Left hindlimb (tissue), 1 donor: Measurements from ENCODE around the gene ENO4.

Experiments
- DNase-seq: peaks from one replicate; pipeline ENCODE4 v3.0.0-alpha.2; 2018

The ENO4 gene

DNA sequence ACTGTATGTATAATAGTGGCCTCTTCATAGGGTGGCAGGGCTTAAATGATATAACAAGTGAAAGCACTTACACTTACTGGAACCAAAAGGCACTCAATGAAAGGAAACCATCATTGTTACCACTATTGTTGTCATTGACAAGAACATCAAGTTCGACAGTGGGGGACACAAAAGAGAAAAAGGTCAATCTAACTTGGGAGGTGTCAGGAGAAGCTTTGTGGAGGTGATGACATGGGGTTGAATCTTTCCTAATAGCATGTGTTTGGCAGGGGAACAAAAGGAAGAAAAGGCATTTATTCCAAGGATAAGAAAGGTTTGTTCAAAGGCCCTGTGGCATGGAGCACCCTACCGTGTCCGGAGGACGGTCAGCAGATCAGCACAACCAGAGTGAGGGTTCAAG lies 18.2 kb upstream of the ENO4 start:
- no peak for DNase-seq

DNA sequence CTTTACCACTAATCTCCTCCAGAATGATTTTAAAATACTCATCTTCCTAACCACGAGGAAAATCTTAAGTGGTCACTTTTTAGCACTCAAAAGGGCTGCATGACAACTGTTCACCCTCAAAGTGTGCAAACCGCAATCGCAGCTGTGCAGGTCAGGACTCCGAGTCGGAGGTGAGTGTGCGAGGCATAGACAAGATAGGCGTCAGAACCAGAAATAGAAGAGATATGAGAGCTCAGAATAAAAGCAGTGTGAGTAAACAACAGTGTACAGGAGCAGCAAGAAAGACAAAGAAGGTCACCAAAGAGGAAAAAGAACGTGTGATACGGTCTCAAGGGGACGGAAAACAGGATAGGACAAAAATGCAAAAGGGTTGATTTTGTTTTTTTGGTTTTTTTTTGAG lies 17.5 kb upstream of the ENO4 start:
- DNase-seq: no peak

DNA sequence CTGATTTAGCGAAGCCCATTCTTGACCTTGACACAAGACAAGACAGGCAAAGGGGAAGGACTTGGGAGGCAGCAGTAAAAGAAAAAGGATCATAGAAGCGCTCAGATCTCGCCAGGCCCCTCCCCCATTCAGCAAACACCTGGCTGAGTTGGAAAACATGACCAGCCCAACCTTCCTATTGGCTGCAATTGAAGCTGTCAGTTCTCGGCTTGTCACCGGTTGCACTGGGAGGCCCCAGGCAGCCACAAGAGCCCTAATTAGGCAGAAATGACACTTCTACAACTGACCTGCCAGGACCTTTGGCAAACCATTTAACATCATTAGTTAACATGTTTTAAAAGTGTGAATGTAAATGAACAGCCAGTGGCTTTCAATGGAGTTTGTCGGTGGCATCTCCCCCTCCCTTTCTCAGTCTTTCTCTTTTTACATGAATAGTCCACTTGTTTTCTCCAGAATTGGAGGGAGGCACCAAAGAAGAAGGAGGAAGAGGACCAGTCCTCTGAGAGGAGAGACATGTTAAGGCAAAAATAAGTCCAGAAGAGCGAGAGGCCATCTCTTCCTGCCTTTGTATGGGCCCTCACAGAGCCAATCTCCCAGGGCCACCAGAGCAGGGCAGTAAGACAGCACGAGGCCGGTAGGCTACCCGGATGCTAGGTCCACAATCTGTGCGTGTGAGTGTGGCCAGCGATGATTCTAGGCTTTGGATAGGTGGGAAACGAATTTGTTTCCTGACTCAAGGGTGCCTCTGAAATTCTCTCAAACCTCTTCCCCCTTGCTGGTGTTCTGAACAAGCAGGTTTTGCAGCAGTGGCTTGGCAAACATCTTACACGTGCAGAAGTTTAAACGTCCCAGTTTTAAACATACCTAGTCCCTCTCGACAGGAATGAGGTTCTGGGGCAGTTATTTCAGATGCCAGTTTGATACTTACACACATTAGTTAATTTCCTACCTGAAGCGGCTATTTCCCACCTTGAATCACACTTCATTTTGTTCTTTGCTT lies 15.0 kb upstream of the ENO4 start:
- DNase-seq: no peak

DNA sequence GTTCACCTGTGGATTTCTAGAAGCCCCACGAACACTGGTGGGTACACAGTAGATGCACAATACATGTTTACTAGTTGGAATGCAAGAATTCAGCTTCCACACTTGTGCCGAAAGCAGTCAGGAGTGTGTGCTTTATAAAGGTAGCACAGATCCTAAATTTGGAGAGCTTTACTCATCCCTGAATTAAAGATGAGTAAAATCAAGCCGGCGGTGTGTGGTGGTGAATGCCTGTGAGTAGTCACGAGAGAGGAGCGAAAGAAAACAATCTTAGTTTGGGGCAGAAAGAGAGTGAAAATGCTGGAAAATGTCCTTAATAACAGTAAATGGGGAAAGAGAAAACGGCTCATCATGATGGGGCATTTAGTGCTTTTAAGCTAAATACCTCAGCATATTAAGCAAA lies 13.6 kb upstream of the ENO4 start:
- DNase-seq: no peak

DNA sequence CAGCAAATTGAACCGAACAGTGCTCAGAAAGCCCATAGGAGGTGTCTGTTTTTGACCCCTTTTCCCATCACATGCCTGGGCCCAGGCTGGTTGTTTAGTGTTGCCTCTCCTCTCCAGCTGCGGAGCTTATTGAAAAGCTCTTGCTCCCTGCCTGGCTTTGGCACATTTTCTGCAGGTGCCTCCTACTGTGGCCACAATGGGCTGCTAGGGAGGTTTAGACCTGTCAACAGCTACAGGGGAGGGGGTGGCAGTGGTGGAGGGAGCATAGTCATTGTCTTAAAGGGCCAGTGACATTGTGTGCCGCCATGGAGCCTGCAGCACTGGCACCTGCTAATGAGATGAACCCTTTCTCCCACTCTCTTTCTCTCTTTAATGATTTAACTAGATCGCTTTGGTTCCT lies 13.2 kb upstream of the ENO4 start:
- DNase-seq: no peak

DNA sequence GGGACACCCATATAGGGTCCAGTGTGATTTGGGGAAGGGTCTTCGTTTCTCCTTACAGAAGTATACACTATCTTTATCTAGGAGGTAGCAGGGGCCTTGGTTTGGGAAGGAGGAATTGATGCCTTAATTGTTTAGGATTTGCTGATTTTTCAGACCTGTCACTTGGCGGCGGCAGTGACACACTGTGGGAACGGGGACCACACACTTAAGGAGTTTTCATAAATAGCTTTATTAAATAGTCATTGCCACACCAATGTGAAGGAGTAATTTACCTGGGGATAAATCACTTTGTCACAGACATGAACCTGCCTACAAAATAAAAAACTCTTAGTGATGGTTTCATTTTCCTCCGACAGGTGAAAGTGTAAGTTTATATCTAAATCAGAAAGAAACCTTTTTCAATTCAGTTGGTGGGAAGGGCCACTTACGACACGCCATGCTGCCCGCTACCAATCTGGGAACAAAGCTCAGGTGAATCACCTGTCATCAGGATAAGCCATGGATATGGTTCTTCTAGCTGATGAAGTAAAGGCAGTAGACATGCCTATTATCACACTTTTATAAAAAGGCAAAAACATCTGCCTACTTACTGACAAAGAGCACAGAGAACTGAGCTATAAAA lies 12.3 kb upstream of the ENO4 start:
- no peak for DNase-seq

DNA sequence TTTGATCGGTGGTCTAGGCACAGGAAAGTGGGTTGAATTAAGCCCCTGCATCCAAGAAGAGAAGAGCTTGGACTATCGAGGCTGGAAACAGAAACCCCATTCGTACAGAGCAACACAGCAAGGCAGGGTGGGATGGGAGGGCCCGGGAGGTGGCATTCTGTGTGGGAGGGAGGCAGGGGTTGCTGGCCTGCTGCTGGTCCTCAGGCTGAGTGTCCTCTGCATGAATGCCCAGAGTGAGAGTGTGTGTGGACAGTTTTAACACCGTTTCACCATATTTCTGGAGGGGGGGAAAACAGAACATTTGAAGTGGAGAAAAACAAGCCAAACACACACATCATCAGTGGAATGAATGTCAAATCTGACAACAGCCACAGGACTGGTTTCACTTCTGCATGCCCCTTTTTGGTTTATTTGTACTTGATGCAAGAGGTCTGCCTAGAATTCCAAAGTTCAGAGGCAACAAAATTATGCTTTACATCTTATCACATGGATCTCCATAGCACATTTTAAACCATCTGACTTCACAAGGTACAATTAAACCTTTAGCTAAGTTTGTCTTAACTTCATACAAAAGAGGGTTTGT lies 11.1 kb upstream of the ENO4 start:
- DNase-seq: no peak

DNA sequence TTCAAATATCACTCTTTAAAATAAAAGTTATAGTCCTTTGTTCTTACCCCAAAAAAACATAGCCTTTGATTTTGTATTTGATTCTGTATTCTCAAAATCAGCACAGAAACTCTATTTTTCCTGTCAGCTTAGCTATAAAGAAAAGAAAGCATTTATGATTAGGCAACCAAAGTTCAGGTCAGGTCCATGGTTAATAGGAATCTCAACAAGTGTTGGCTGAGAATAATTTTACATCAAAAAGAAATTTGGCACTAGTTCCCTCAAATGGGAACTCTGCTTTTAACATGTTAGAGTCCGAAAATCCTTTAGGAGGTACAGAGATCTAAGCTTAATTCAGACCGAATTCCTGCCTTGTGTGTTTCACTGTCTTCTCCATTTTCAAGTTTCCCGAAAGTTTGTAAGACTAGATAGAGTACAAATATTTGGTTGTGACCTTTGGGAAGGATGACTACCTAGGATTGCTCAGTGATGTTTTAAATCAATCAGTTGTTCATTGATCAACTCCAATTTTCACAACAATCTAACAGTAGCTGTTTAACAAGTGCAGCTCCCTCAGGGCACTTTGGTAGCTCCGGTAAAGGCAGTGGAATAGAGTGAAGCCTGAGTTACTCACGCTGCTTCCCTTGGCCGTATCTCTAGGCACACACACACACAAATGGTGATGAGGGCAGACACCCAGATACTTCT lies 8.8 kb upstream of the ENO4 start:
- DNase-seq: no peak

DNA sequence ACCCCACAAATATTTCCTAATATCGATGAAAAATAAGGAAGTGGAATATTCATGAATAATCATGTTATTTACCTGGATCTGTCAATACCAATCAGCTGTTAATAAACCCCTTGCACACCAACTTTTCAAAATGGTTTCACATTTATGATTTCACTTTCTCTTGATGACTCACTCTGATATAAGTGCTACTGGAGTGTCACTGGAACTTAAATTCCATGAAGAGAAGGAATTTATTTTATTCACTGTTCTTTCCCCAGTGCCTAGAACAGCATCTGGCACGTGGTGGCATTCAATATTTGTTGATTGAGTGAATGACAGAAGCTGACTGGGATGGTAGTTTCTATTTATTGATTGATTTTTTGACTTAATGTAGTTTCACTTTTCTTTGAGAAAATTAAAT lies 3.5 kb upstream of the ENO4 start:
- no peak for DNase-seq

DNA sequence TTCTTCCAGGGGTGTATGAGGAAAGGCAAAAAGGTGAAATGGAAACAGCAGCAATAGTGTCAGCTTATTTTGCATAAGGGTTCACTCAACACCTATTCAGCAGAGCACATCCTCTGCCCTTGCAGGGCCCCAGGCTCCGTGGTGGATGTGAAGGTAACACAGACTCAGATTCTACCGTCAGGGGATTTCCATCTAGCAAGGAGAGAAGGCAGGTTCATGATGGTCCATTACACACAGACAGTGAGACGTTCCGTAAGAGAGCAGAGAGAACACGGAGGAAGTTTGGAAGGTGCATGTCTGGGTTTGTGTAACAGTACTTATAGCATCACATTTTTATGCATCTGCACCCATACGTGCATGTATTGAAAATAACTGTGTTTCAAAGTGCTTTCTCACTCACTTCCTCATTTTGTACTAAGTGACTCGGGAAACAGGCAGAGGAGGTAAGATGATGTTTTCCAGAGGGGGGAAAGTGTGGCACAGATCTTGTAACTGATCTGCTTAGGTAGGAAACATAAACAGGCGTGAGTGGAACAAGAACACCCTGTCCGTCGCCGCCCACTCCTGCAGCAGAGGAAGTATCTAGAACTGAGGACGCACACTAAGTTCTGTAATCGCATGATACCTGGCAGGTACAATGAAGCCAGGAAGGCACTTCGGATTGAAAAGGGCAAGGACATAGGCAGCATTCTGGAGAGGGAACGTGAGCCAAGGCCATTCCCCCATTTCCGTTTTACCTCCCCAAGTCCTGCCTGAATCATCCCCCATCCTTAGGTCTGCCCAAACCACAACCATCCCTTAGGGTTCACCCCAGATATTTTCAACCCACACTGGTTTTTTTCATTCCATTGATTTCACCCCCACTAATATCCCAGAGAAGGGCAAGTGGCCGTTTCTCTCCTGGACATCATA lies 1.0 kb upstream of the ENO4 start:
- no peak for DNase-seq

DNA sequence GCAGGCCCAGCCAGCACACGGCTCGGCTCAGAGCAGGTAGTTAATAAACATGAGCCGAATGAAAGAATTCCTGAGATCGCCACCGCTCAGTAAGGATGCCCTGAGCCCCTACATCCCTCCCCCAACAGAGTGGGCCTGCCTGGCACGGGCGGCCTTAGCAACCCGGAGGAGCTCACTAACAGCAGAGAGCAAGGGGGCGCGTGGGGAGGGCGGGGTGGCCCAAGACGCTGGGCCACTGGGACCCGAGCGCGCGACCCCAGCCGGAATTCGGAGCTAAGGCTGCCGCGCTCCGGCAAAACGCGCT lies 403 bp upstream of the ENO4 start:
- DNase-seq: no peak

DNA sequence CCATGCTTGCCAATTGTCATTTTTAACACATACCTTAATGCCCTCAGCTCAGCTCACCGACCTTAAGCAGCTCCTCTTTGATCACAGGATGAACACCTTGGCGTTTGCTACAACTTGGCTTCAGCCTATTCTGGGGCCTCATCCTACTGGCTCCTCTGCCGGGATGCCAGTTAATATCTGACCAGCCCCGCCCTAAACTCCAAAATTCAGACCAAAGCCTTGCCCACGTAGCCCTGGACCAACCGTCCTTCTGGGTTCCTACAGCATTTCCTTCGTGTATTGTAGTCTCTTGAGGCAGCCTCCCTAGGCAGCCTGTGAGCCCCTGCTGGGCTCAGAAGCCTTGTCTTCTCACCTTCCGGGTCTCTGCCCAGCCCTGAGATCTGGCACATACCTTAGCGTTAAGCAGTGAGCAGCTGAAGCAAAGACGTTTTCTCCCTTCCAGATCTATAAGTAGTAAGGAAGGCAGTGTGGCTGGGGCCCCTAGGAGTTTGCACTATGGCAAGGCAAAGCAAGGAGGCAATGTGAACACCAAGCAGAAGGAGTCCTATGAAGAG lies 836 bp downstream of the ENO4 start:
- DNase-seq: no peak

DNA sequence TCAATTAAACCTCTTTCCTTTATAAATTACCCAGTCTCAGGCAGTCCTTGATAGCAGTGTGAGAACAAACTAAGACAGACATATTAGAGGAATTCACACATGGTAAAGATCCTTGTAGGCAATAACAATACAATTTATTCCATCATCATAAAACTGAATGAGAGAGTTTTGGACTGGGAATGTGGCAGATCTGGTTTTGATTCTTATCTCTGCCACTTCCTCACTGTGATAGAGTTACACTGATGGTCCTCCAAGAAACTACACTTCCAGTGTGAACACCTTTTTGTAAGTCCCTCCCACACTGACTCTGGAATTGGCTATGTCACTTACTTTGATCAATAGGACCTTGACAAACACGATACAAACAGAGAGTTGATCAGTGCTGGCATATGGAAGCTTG lies 2.9 kb downstream of the ENO4 start:
- no peak for DNase-seq

DNA sequence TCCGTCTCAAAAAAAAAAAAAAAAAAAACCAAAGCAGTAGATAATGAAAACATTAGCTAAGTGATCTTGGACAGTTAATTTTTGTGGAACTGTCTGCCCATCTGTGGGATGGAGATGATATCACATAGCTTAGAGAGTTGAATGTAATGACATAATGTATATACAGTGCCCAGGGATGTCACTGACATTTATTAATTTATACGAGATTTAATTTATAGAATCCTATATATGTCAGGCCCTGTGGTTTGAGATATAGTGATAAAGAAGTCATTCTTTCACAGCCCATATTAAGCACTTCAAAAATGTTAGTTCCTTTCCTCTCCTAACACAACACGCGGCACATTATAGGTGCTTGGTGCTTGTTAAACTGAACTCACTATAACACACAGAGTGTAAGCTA lies 4.0 kb downstream of the ENO4 start:
- DNase-seq: no peak

DNA sequence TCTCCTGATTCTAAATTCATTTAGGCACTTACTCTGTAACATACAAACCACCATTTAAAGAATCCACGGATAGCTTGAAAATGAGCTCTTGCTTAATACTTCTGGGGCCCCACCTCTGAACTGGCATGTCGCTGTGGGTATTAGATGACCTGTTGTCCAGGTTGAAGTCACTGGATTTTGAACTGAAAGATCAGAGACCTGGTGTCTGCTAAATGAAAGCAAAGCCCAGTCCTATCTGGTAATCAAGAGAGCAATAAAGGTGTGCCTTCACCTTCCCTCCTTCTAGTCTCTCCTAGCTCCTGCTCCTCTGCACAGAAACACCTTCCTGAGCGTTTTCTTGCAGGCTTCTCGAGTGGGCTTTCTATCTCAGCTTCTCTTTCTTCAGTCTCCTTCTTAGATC lies 4.4 kb downstream of the ENO4 start:
- DNase-seq: no peak

DNA sequence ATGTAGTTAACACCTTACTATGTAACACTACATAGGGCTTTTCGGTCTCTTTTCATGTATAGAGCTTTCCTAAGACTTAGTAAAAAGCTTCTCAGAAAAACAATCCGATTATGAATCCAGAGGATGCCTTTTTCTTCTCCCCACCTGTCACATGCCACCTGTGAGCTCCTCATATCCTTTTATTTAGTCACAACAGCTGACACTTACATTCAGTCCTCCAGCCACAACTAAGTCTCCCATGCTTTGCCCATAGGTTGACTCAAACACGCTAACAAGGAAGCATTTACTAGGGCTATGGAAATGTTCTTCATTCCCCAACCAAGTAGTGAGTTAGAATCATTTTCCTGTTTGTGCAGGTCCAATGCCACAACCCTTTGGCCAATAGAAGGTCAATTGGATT lies 7.9 kb downstream of the ENO4 start:
- no peak for DNase-seq

DNA sequence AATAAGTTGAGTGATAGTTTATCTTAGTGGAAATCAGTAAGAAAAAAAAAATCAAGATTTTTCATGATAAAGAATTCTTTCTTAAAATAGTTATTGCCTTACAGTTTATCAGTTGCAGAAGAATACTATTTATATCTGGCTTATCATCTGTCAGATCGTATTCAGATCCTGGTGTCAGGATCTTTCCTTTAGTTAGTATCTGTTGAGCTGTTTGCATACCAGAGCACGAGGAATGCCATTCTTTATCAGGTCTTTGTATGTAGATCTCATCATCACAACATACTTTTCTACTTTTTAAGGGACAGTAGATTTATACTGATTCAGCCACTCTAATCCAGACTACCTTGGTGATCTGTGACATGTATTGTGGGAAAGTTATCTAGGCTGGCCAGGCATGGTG lies 12.5 kb downstream of the ENO4 start:
- no peak for DNase-seq

DNA sequence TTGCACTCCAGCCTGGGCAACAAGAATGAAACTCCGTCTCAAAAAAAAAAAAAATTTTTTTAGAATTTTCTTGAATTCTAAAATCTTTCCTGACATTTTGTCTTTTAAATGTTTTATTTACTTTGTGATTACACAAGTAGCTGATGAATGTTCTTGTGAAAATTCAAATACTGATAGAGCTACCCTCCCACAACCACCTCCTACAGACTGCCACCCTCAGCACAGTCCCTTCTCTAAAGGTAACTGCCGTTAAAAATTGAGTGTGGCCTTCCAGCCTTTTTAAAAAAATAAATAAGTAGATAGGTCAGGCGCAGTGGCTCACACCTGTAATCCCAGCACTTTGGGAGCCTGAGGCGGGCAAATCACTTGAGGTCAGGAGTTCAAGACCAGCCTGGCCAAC lies 15.1 kb downstream of the ENO4 start:
- DNase-seq: no peak

DNA sequence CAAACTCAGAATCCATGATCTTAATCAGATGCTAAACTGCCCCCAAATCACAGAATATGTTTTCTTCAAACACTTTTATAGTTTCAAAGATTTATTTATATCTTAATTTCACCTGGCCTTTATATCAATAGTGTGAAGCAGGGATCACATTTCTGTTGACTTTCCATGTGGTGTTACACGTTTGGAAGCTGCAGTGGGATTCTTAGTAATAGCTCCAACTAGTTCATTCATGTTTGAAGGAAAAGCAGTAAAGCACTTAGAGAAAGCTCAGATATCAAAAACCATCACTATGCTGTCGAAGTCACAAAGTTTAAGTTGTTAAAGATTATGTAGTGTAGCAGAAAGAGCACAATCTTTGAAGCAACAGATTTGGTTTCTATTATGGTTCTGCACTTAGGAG lies 16.8 kb downstream of the ENO4 start:
- no peak for DNase-seq

DNA sequence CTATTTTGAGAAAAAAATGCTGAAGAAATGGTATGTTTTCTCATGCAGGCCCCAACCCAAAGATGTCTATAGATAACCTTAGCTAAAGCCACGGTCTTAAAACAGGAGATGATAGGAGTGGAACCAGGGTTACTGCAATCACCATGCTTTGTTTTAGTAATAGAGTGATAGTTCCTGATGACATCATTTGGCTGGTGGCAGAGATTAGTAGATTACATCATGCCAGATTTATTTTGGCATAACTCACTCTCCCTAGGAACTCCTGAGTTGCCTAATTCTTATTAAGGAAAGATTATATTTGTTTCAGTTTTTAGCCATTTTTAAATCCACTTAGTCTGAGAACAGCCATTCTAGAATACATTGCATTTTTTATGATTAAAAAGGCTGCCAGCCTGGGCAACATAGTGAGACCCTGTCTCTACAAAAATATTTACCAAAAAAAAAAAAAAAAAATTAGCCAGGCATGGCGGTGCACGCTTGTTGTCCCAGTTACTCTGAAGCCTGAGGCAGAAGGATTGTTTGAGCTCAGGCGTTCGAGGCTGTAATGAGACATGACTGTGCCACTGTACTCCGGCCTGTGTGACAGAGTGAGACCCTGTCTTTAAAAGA lies 17.8 kb downstream of the ENO4 start:
- no peak for DNase-seq

DNA sequence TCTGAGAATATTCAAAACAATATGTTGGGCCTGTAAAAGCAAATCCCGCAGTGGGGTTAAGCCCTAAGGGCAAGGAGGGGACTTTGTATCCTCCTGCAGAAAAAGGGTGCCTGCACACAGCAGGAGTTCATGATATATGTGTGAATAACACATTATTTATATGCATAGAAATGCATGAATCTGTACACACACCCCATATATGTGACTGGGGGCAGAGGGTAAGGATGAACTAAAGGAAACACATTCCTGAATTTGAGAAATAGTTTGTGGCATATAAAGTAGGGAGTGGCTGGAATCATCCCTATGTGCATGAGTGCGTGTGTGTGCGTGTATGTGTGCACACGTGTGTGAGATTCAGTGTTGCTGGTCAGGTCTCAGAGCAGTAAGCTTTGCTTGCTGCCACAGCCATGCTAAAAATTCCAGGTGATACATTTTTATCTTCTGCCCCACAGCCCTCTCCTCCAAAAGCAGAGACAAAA lies 18.9 kb downstream of the ENO4 start:
- no peak for DNase-seq

DNA sequence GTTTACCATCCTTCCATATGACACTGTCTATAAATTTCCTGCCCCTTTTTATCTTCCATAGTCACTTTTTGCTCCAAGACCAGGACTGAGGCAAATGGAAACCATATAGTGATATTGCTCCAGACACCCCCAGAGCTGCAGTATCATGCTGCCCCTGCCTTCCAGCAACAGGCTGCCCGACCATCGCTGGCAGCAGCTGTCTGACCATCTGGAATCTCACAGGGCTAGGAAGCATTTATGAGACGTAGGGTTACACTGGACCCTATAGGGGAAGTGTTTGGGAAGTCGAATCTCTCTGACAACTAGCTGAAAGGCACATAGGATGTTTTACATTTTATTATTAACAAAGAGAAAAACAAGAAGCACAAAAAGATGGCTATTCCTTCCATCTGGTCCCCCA lies 19.4 kb downstream of the ENO4 start:
- DNase-seq: no peak
